Endodermal cell (in vitro differentiated cells): ENCODE data around the gene ANO6. TPM values are rescaled to one million over a fixed set of nuclear protein-coding genes. Genes with fewer than 3 reads are reported as not detected.

Source experiments
- DNase-seq: peaks from one replicate; pipeline ENCODE4 v3.0.0-alpha.2; 2017
- H3K27ac ChIP-seq: 2 replicates; pipeline ENCODE4 v1.5.1; 2013; ENCODE audit warnings: mild to moderate bottlenecking, low read depth, low read length, moderate library complexity
- H3K27me3 ChIP-seq: 2 replicates; pipeline ENCODE4 v1.6.1; 2013; ENCODE audit warnings: mild to moderate bottlenecking, low read length, moderate library complexity; ENCODE audit not compliant: insufficient read depth, control insufficient read depth, poor library complexity, severe bottlenecking
- H3K36me3 ChIP-seq: 2 replicates; pipeline ENCODE4 v1.7.0; 2013; ENCODE audit warnings: mild to moderate bottlenecking, low read length, moderate library complexity; ENCODE audit not compliant: control insufficient read depth, insufficient read depth
- H3K4me1 ChIP-seq: one replicate; pipeline ENCODE4 v1.7.0; 2013; ENCODE audit warnings: low read length; ENCODE audit not compliant: control insufficient read depth, insufficient read depth
- H3K4me3 ChIP-seq: 2 replicates; pipeline ENCODE4 v1.5.1; 2013; ENCODE audit warnings: mild to moderate bottlenecking, low read length, moderate library complexity
- H3K9ac ChIP-seq: 2 replicates; pipeline ENCODE4 v1.6.1; 2013; ENCODE audit warnings: mild to moderate bottlenecking, low read length, moderate library complexity; ENCODE audit not compliant: poor library complexity, severe bottlenecking; ENCODE audit errors: extremely low read depth
- H3K9me3 ChIP-seq: 2 replicates; pipeline ENCODE4 v1.6.1; 2013; ENCODE audit warnings: mild to moderate bottlenecking, low read length, moderate library complexity; ENCODE audit not compliant: control insufficient read depth
- H3K27ac Mint-ChIP-seq: 2 replicates; pipeline ENCODE4 v1.8.0; 2020; ENCODE audit warnings: mixed read lengths
- H3K27me3 Mint-ChIP-seq: 2 replicates; pipeline ENCODE4 v1.8.0; 2021; ENCODE audit warnings: mild to moderate bottlenecking, mixed read lengths; ENCODE audit not compliant: insufficient read depth
- H3K36me3 Mint-ChIP-seq: 2 replicates; pipeline ENCODE4 v1.8.0; 2020; ENCODE audit warnings: low read depth, mixed read lengths
- H3K4me1 Mint-ChIP-seq: 2 replicates; pipeline ENCODE4 v1.8.0; 2020; ENCODE audit warnings: mixed read lengths
- H3K4me3 Mint-ChIP-seq: 2 replicates; pipeline ENCODE4 v1.8.0; 2020; ENCODE audit warnings: mild to moderate bottlenecking, moderate library complexity, mixed read lengths
- H3K9me3 Mint-ChIP-seq: 2 replicates; pipeline ENCODE4 v1.8.0; 2020; ENCODE audit warnings: mild to moderate bottlenecking, mixed read lengths
- WGBS, 2 experiments: methylation state at CpG; one replicate each; pipeline versions ENCODE4 v1.1.5 to v1.1.7; 2013; ENCODE audit warnings: missing lambda C conversion rate in 2 of 2, mixed read lengths in 1 of 2; ENCODE audit not compliant: insufficient coverage in 1 of 2, insufficient read length in 1 of 2; 5-methylcytosine and 5-hydroxymethylcytosine counted together
- total RNA-seq, 2 donors: library from RNA; stranded (reverse); fragmentation: NEBNext Ultra II Directional in 1 of 2; extraction: Animal tissue kit (Norgen Biotek cat#: 25700) in 1 of 2; gene quantifications; 2 replicates in 1 of 2; 3 replicates in 1 of 2; pipeline ENCODE4 v1.2.1, GENCODE V29; 2021
- TF ChIP-seq, protein P1 (sequence below): fragments of 200-600 bp; sonication (generic); conservative IDR thresholded peaks from 2 replicates; pipeline ENCODE4 v1.5.0; 2021; ENCODE audit warnings: antibody characterized with exemption, mild to moderate bottlenecking

Gene ANO6
- total RNA-seq, 2 donors from 2014 or later = 53.5 to 55.2 TPM

- 89% methylated on average over 1 of the region's 1 CpG; no CpG with 5 or more reads in 1 of the 2 experiments for WGBS, 2 experiments
- no peaks in the 10 kb centered on the region for H3K4me1 ChIP-seq
- no peak overlapping the region for H3K27ac ChIP-seq
- H3K27me3 ChIP-seq = no peaks in the 10 kb centered on the region
- Mint-ChIP-seq H3K4me1 (no peaks in the 10 kb centered on the region), H3K27me3 (no peaks in the 10 kb centered on the region), H3K36me3 (no peaks in the 10 kb centered on the region), H3K4me3 (no peak overlapping the region), H3K27ac (no peak overlapping the region), H3K9me3 (no peaks in the 10 kb centered on the region)
- no peaks in the 10 kb centered on the region for H3K9me3 ChIP-seq
- H3K36me3 ChIP-seq = no peaks in the 10 kb centered on the region
- no peak overlapping the region for H3K9ac ChIP-seq
- H3K4me3 ChIP-seq = no peak overlapping the region
- TF ChIP-seq, protein P1, sequence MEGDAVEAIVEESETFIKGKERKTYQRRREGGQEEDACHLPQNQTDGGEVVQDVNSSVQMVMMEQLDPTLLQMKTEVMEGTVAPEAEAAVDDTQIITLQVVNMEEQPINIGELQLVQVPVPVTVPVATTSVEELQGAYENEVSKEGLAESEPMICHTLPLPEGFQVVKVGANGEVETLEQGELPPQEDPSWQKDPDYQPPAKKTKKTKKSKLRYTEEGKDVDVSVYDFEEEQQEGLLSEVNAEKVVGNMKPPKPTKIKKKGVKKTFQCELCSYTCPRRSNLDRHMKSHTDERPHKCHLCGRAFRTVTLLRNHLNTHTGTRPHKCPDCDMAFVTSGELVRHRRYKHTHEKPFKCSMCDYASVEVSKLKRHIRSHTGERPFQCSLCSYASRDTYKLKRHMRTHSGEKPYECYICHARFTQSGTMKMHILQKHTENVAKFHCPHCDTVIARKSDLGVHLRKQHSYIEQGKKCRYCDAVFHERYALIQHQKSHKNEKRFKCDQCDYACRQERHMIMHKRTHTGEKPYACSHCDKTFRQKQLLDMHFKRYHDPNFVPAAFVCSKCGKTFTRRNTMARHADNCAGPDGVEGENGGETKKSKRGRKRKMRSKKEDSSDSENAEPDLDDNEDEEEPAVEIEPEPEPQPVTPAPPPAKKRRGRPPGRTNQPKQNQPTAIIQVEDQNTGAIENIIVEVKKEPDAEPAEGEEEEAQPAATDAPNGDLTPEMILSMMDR = no peak
- no peak for DNase-seq
Observed at GRCh38 chr12:45203767-45204166, 12.1 kb upstream of the ANO6 start.

- Mint-ChIP-seq H3K36me3 (no peaks in the 10 kb centered on the region), H3K27ac (no peak overlapping the region), H3K9me3 (no peaks in the 10 kb centered on the region), H3K4me1 (no peaks in the 10 kb centered on the region), H3K4me3 (no peak overlapping the region), H3K27me3 (no peaks in the 10 kb centered on the region)
- Histone ChIP-seq H3K4me1 (no peaks in the 10 kb centered on the region), H3K27ac (no peak overlapping the region), H3K9ac (no peak overlapping the region), H3K9me3 (no peaks in the 10 kb centered on the region), H3K27me3 (no peaks in the 10 kb centered on the region), H3K4me3 (no peak overlapping the region), H3K36me3 (no peaks in the 10 kb centered on the region)
- WGBS, 2 experiments = 90 to 92% methylated on average over 3 of the region's 3 CpGs
- DNase-seq = no peak
- TF ChIP-seq, protein P1 = no peak
Observed at GRCh38 chr12:45204757-45205156, 11.1 kb upstream of the ANO6 start.

DNA sequence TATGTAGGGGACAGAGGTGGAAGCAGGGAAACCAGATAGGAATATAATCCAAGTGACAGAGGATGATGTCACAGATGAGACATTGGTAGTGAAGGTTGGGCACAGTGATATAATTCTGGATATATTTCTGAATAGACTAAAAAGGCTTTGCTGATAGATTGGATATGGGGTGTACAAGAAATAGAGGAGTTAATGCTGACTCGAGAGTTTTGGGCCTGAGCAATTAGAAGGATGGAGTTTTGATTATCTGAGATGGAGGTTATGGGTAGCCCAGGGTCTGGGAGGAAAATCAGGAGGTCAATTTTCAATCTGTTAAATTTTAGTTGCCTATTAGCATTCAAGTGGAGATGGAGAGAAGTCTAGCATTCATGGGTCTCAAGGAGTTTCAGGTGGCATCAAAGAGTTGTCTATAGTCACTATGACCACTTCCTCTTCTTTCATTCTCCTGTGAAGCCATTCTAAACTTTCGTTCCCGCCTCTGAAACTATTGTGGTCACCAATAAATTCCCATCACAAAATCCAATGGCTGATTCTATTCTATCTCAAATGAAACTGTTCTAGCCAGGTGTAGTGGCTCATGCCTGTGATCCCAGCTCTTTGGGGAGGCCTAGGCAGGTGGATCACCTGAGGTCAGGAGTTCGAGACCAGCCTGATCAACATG, 10.6 kb upstream of the ANO6 start:
- Histone ChIP-seq H3K27me3 (no peaks in the 10 kb centered on the region), H3K4me3 (no peak overlapping the region), H3K36me3 (no peaks in the 10 kb centered on the region), H3K9ac (no peak overlapping the region), H3K4me1 (no peaks in the 10 kb centered on the region), H3K9me3 (no peaks in the 10 kb centered on the region), H3K27ac (no peak overlapping the region)
- no peaks in the 10 kb centered on the region for H3K36me3 Mint-ChIP-seq
- H3K4me1 Mint-ChIP-seq = no peaks in the 10 kb centered on the region
- no peaks in the 10 kb centered on the region for H3K27me3 Mint-ChIP-seq
- H3K9me3 Mint-ChIP-seq = no peaks in the 10 kb centered on the region
- H3K4me3 Mint-ChIP-seq = no peak overlapping the region
- H3K27ac Mint-ChIP-seq = no peak overlapping the region
- 90 to 94% methylated on average over 4 of the region's 4 CpGs for WGBS, 2 experiments
- TF ChIP-seq, protein P1 = no peak
- no peak for DNase-seq
